HepG2 (cell line): Measurements from ENCODE around the gene THADA. TPM values are rescaled to one million over a fixed set of nuclear protein-coding genes. Genes with fewer than 3 reads are reported as not detected.

Experiments
- ATAC-seq: fragments of 200-7000 bp; cut with Tn5 transposase; 3 replicates; pipeline ENCODE4 v1.9.1; 2020; ENCODE audit warnings: mild to moderate bottlenecking, moderate library complexity
- BruUV-seq: library from RNA; stranded (reverse); fragments of 400-500 nt; replicated peaks from 2 replicates; lab custom pipeline; 2021; lab: Mats Ljungman, UMichigan
- CTCF ChIA-PET: fragments of 300-600 bp; formaldehyde crosslinking; extraction: SDS; loops from one replicate; lab custom pipeline; 2021; ENCODE audit warnings: low total read pairs, inconsistent platforms, low intra/inter-chr PET ratio; lab: Yijun Ruan, JAX
- POLR2A ChIA-PET: fragments of 350-600 bp; sonication (Branson Sonifier 250); formaldehyde crosslinking; loops from one replicate; lab custom pipeline; 2020; ENCODE audit warnings: antibody characterized with exemption, inconsistent platforms; lab: Yijun Ruan, JAX
- DNase-seq: peaks from one replicate; pipeline ENCODE4 v3.0.0-alpha.2; 2015; ENCODE audit warnings: low spot score
- FAIRE-seq: peaks from 3 replicates; lab custom pipeline; 2011; peaks lifted over from hg19 to GRCh38; lab: Jason Lieb, UNC
- H2AFZ ChIP-seq: one replicate; pipeline ENCODE4 v1.6.1; 2011; ENCODE audit warnings: low read length, inconsistent platforms
- H3K27ac ChIP-seq: fragments of 300-600 bp; 3 replicates; pipeline ENCODE4 v1.8.0; 2011; ENCODE audit warnings: mixed run types, mild to moderate bottlenecking, mixed read lengths, low read length, inconsistent platforms; ENCODE audit not compliant: insufficient read depth; ENCODE audit errors: extremely low read length
- H3K27me3 ChIP-seq, 2 experiments: fragments of 200-600 bp in 1 of 2; 2 replicates in 1 of 2; 3 replicates in 1 of 2; pipeline versions ENCODE4 v1.6.0 to v1.8.0; 2011; ENCODE audit warnings: low read length in 2 of 2, mild to moderate bottlenecking in 2 of 2, moderate library complexity in 2 of 2, inconsistent platforms in 1 of 2; ENCODE audit not compliant: insufficient read depth in 2 of 2, control insufficient read depth in 1 of 2
- H3K36me3 ChIP-seq, 2 experiments: fragments of 200-600 bp in 1 of 2; replicated peaks in 1 of 2; 2 replicates in 1 of 2; 3 replicates in 1 of 2; pipeline versions ENCODE4 v1.5.1 to v1.8.0; 2011; ENCODE audit warnings: low read length in 2 of 2, inconsistent platforms in 1 of 2; ENCODE audit not compliant: insufficient read depth in 2 of 2, control insufficient read depth in 1 of 2
- H3K4me1 ChIP-seq: 2 replicates; pipeline ENCODE4 v1.5.1; 2012; ENCODE audit warnings: low read length, inconsistent platforms; ENCODE audit not compliant: insufficient read depth
- H3K4me2 ChIP-seq: 2 replicates; pipeline ENCODE4 v1.6.0; 2011; ENCODE audit warnings: low read depth, low read length, inconsistent platforms
- H3K4me3 ChIP-seq, 3 experiments: fragments of 200-600 bp in 1 of 3; sonication (generic), shearing (Covaris generic) in 1 of 3; replicated peaks in 1 of 3; 2 replicates each; pipeline ENCODE4 v1.5.1; 2011 to 2016; ENCODE audit warnings: low read length in 3 of 3, inconsistent platforms in 2 of 3, low read depth in 2 of 3, mild to moderate bottlenecking in 2 of 3, control low read depth in 1 of 3, mixed read lengths in 1 of 3; ENCODE audit not compliant: insufficient read depth in 1 of 3
- H3K79me2 ChIP-seq: one replicate; pipeline ENCODE4 v1.6.1; 2011; ENCODE audit warnings: low read length, inconsistent platforms; ENCODE audit not compliant: insufficient read depth
- H3K9ac ChIP-seq: 2 replicates; pipeline ENCODE4 v1.6.0; 2011; ENCODE audit warnings: mild to moderate bottlenecking, low read depth, low read length, inconsistent platforms; ENCODE audit not compliant: insufficient read depth
- H3K9me3 ChIP-seq: 2 replicates; pipeline ENCODE4 v1.5.1; 2012; ENCODE audit warnings: mild to moderate bottlenecking, low read length
- H4K20me1 ChIP-seq: 2 replicates; pipeline ENCODE4 v1.6.0; 2011; ENCODE audit warnings: inconsistent platforms, mild to moderate bottlenecking, low read length, moderate library complexity; ENCODE audit not compliant: insufficient read depth
- CREB1 ChIP-seq, 2 experiments: fragments of 450-650 bp in 1 of 2; IDR thresholded peaks; 2 replicates each; pipeline ENCODE4 v1.6.1; 2016 to 2017; ENCODE audit warnings: control low read depth in 1 of 2, mild to moderate bottlenecking in 1 of 2, missing compliant biosample characterization in 1 of 2, missing genetic modification characterization in 1 of 2
- HNF4G ChIP-seq, 2 experiments: sonication (generic) in 1 of 2; formaldehyde crosslinking in 1 of 2; IDR thresholded peaks; 2 replicates each; pipeline versions ENCODE4 v1.4.0 to v1.6.1; 2011 to 2020; ENCODE audit warnings: borderline replicate concordance in 2 of 2, low read depth in 2 of 2, mild to moderate bottlenecking in 2 of 2, low read length in 1 of 2, missing genetic modification reagents in 1 of 2, moderate library complexity in 1 of 2
- NFIC ChIP-seq: IDR thresholded peaks from 2 replicates; pipeline ENCODE4 v1.6.1; 2012; ENCODE audit warnings: mild to moderate bottlenecking, low read length, inconsistent platforms
- ONECUT2 ChIP-seq: sonication (generic); formaldehyde crosslinking; IDR thresholded peaks from 2 replicates; pipeline ENCODE4 v1.4.0; 2020; ENCODE audit warnings: missing genetic modification reagents
- SPEN ChIP-seq: sonication (generic); formaldehyde crosslinking; IDR thresholded peaks from 2 replicates; pipeline ENCODE4 v1.5.1; 2020; ENCODE audit warnings: low read depth, mild to moderate bottlenecking, missing genetic modification reagents
- SSRP1 ChIP-seq: IDR thresholded peaks from 2 replicates; pipeline ENCODE4 v1.6.1; 2016; ENCODE audit warnings: control low read depth
- TCF7 ChIP-seq: sonication (generic); IDR thresholded peaks from 2 replicates; pipeline ENCODE4 v1.6.1; 2016; ENCODE audit warnings: antibody characterized with exemption, low read depth
- YY1 ChIP-seq: IDR thresholded peaks from 2 replicates; pipeline ENCODE4 v1.6.1; 2011; ENCODE audit warnings: low read length, low read depth, moderate library complexity, mild to moderate bottlenecking; ENCODE audit not compliant: insufficient read depth, insufficient replicate concordance
- ZC3H13 ChIP-seq: sonication (generic); formaldehyde crosslinking; IDR thresholded peaks from 2 replicates; pipeline ENCODE4 v1.8.1; 2023; ENCODE audit warnings: mild to moderate bottlenecking, missing genetic modification reagents, moderate library complexity
- ZFX ChIP-seq: sonication (generic); formaldehyde crosslinking; IDR thresholded peaks from 2 replicates; pipeline ENCODE4 v1.4.0; 2020; ENCODE audit warnings: mild to moderate bottlenecking, low read depth, missing genetic modification reagents, moderate library complexity
- ZNF30 ChIP-seq: sonication (generic); formaldehyde crosslinking; IDR thresholded peaks from 2 replicates; pipeline ENCODE4 v1.5.0; 2020; ENCODE audit warnings: mild to moderate bottlenecking, missing genetic modification reagents
- WGBS: methylation state at CpG from one replicate; pipeline ENCODE4 v1.1.6; 2017; ENCODE audit warnings: low lambda C conversion rate; 5-methylcytosine and 5-hydroxymethylcytosine counted together
- in situ Hi-C: cut with HindIII; loops from 2 replicates; pipeline ENCODE4 v1.10.0; 2017; ENCODE audit warnings: low pct_unique_long_range_greater_than_20kb; ENCODE audit not compliant: extremely low pct_ligation_motif_present
- intact Hi-C: fragments of 100-400 bp; cut with micrococcal nuclease; formaldehyde crosslinking; loops from one replicate; pipeline ENCODE4 v1.10.0; 2022; ENCODE audit not compliant: unreplicated experiment
- polyA plus RNA-seq, 8 experiments: library from polyadenylated mRNA; depleted of rRNA in 3 of 8; stranded (reverse) in 7 of 8; unstranded in 1 of 8; fragments of >200 nt; fragmentation: Illumina TruSeq in 4 of 8; extraction: Trizol in 4 of 8; gene quantifications; 2 replicates each; pipeline versions ENCODE4 v1.2.1 to v1.2.3, GENCODE V29; 2011 to 2016; ENCODE audit warnings: low read depth in 4 of 8, missing spikeins in 1 of 8, mixed read lengths in 1 of 8; ENCODE audit not compliant: insufficient read depth in 1 of 8
- total RNA-seq, 5 experiments: library from RNA; depleted of rRNA; stranded (reverse); fragments of >200 nt; fragmentation: Illumina TruSeq; extraction: Trizol; gene quantifications; 2 replicates each; pipeline ENCODE4 v1.2.3, GENCODE V29; 2016; ENCODE audit warnings: low read depth in 1 of 5
- TF ChIP-seq, protein P1 (sequence below): IDR thresholded peaks from 2 replicates; pipeline ENCODE4 v1.6.1; 2016; ENCODE audit warnings: mild to moderate bottlenecking
- TF ChIP-seq, protein P2 (sequence below): sonication (generic); formaldehyde crosslinking; IDR thresholded peaks from 2 replicates; pipeline ENCODE4 v1.8.0; 2022; ENCODE audit warnings: mild to moderate bottlenecking, missing genetic modification reagents
- TF ChIP-seq, protein P3 (sequence below): sonication (generic); formaldehyde crosslinking; IDR thresholded peaks from 2 replicates; pipeline ENCODE4 v1.4.0; 2020; ENCODE audit warnings: missing genetic modification reagents

Gene THADA
- total and polyA plus RNA-seq, 2 of the 13 experiments (the other 11 are each of a cell fraction or from before 2014, with no cell fraction given) = 12.7 to 21.7 TPM

DNA sequence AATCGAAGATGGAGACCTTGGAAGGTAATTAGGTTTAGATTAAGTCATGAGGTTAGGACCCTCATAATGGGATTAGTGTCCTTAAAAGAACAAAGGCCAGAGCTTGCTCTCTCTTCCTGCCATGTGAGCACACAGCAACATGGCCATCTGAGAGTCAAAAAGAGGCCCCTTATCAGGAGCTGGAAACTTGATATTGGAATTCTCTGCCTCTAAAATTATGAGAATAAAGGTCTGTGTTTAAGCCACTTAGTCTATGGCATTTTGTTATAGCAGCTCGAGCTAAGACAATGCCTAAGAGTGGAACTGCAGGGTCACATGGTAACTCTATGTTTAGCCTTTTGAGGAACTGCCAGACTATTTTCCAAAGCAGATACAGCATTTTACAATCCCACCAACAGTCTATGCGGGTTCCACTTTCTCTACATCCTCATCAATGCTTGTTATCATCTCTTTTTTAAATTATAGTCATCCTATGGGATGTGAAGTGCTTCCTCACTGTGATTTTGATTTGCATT lies 42.4 kb downstream of the THADA start:
- no peak for ATAC-seq
- Histone ChIP-seq H3K4me2 (no peak overlapping the region), H3K27me3 (no peaks in the 10 kb centered on the region), H3K4me1 (no peaks in the 10 kb centered on the region), H3K27ac (no peak overlapping the region), H3K4me3 (no peak overlapping the region), H3K36me3 (peaks cover 6 to 18% of the 10 kb centered on the region in 2 experiments), H4K20me1 (no peaks in the 10 kb centered on the region), H3K9ac (no peak overlapping the region), H3K9me3 (no peaks in the 10 kb centered on the region), H3K79me2 (no peaks in the 10 kb centered on the region), H2AFZ (no peak overlapping the region)
- 85% methylated on average over 3 of the region's 3 CpGs for WGBS
- DNase-seq = no peak
- intact Hi-C loops (no loop called here), in situ Hi-C loops (no loop called here)
- POLR2A ChIA-PET = no interaction called here
- CTCF ChIA-PET = no interaction called here
- TF ChIP-seq ZNF30 (CRISPR knock-in tag) = no peak
- TF ChIP-seq, protein P1, sequence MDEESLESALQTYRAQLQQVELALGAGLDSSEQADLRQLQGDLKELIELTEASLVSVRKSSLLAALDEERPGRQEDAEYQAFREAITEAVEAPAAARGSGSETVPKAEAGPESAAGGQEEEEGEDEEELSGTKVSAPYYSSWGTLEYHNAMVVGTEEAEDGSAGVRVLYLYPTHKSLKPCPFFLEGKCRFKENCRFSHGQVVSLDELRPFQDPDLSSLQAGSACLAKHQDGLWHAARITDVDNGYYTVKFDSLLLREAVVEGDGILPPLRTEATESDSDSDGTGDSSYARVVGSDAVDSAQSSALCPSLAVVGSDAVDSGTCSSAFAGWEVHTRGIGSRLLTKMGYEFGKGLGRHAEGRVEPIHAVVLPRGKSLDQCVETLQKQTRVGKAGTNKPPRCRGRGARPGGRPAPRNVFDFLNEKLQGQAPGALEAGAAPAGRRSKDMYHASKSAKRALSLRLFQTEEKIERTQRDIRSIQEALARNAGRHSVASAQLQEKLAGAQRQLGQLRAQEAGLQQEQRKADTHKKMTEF (CRISPR knock-in tag) = no peak
- no peak for FAIRE-seq
- no TSS peak for BruUV-seq

DNA sequence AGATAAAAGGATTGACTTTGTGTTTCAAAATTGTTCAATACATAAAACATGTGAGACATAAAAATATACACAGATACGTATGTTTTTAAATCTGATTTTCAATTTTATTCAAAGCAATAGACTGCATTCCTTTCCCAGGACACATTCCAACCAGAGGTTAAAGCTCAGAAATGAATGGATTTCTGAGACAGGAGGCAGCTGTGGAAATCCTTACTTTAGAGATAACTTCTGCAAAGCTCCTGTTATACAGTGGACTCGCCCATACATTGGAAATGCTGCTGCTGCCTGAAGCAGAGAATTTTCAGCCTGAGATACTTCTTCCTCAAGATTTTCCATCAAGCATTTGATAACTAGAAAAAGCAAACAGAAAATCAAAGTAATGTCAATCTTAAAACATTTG lies 43.8 kb downstream of the THADA start:
- H3K27me3 ChIP-seq = no peaks in the 10 kb centered on the region
- no peaks in the 10 kb centered on the region for H4K20me1 ChIP-seq
- peaks cover 5 to 18% of the 10 kb centered on the region in 2 experiments for H3K36me3 ChIP-seq
- POLR2A ChIA-PET = no interaction called here
- ATAC-seq = no peak
- no peak for DNase-seq
- in situ Hi-C loops = no loop called here
- BruUV-seq = no TSS peak
- TF ChIP-seq ZC3H13 (no peak), ONECUT2 (CRISPR knock-in tag) (no peak), TCF7 (no peak), HNF4G (IDR thresholded peaks at IDR 0.05; ENCODE audit: borderline replicate concordance, low read depth, low read length) (no peak), HNF4G (CRISPR knock-in tag; IDR thresholded peaks at IDR 0.05; ENCODE audit: borderline replicate concordance, low read depth) (no peak), SPEN (CRISPR knock-in tag) (no peak), SSRP1 (no peak), ZFX (CRISPR knock-in tag) (no peak), CREB1 (IDR thresholded peaks at IDR 0.05) (no peak), CREB1 (CRISPR knock-in tag; IDR thresholded peaks at IDR 0.05) (no peak), YY1 (no peak), NFIC (no peak)
- TF ChIP-seq, protein P2, sequence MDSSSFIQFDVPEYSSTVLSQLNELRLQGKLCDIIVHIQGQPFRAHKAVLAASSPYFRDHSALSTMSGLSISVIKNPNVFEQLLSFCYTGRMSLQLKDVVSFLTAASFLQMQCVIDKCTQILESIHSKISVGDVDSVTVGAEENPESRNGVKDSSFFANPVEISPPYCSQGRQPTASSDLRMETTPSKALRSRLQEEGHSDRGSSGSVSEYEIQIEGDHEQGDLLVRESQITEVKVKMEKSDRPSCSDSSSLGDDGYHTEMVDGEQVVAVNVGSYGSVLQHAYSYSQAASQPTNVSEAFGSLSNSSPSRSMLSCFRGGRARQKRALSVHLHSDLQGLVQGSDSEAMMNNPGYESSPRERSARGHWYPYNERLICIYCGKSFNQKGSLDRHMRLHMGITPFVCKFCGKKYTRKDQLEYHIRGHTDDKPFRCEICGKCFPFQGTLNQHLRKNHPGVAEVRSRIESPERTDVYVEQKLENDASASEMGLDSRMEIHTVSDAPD (CRISPR knock-in tag) = no peak
- TF ChIP-seq, protein P3, sequence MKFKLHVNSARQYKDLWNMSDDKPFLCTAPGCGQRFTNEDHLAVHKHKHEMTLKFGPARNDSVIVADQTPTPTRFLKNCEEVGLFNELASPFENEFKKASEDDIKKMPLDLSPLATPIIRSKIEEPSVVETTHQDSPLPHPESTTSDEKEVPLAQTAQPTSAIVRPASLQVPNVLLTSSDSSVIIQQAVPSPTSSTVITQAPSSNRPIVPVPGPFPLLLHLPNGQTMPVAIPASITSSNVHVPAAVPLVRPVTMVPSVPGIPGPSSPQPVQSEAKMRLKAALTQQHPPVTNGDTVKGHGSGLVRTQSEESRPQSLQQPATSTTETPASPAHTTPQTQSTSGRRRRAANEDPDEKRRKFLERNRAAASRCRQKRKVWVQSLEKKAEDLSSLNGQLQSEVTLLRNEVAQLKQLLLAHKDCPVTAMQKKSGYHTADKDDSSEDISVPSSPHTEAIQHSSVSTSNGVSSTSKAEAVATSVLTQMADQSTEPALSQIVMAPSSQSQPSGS (CRISPR knock-in tag) = no peak
- no peak overlapping the region for H3K4me2 ChIP-seq
- H3K9ac ChIP-seq = no peak overlapping the region
- intact Hi-C loops = no loop called here
- H3K9me3 ChIP-seq = no peaks in the 10 kb centered on the region
- CTCF ChIA-PET = no interaction called here
- no peak overlapping the region for H3K27ac ChIP-seq
- H3K79me2 ChIP-seq = no peaks in the 10 kb centered on the region
- 95% methylated on average over 2 of the region's 2 CpGs for WGBS
- H3K4me3 ChIP-seq = no peak overlapping the region
- no peak for FAIRE-seq
- H2AFZ ChIP-seq = no peak overlapping the region
- H3K4me1 ChIP-seq = no peaks in the 10 kb centered on the region
